Measurements from ENCODE around the gene POLD2.

Gene POLD2

GRCh38 chr7:44108768-44109750, 14.3 kb downstream of the POLD2 start:
- Histone ChIP-seq H3K36me3 (replicated peaks) (no peaks in the 10 kb centered on the region), H3K4me3 (no peak overlapping the region), H3K27me3 (ENCODE audit: low read depth) (no peaks in the 10 kb centered on the region), H3K9me3 (no peaks in the 10 kb centered on the region), H3K4me1 (no peaks in the 10 kb centered on the region)
- no peak for DNase-seq (ENCODE audit: low spot score in 2 of 2)
- in situ Hi-C loops (cut with MboI; ENCODE audit: low sequenced_read_pairs), result no loop called here

DNA sequence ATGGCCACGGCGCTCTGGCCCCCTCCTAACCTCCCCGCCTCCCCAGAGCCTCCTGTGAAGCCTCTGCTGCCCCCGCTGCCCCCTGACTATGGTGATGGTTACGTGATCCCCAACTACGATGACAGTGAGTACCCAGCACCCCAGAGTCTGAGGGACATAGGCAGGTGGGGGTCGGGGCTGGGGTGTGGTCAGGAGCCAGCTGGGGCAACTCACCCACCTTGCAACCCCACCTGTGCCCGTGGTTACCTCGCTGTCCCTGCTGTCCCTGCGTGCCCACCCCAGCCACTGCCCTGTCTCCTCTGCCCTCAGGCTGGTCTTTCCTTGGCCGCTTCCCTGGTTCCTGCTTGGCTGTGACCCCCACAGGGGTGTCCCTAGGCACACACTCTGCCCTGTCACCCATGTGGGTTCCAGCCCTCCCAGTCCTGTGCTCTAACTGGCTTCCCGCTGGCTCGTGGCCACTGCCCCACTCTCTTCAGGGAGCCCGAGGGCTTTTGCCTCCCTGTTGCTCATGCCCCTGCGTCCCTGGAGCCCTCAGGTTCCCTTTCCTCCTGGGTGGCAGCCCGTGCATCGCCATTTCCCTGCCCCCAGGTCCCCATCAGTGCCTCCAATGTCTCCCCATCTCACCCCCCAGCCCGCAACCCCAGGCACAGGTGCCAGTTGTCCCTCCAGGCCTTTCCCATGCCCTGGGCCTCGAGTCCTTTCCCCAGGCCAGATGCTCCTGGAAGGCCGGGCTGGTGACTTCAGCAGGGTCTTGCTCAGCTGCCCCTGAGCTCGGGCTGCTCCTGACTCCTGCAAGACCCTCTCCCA, 15.2 kb downstream of the POLD2 start:
- H3K4me3 ChIP-seq, result no peak overlapping the region
- H3K27me3 ChIP-seq (ENCODE audit: low read depth), result no peaks in the 10 kb centered on the region
- DNase-seq (ENCODE audit: low spot score in 2 of 2), result no peak
- H3K4me1 ChIP-seq, result no peaks in the 10 kb centered on the region
- H3K36me3 ChIP-seq (replicated peaks), result no peaks in the 10 kb centered on the region
- H3K9me3 ChIP-seq, result no peaks in the 10 kb centered on the region
- in situ Hi-C loops (cut with MboI; ENCODE audit: low sequenced_read_pairs), result no loop called here

- in situ Hi-C loops (cut with MboI; ENCODE audit: low sequenced_read_pairs), result no loop called here
Measured at GRCh38 chr7:44107116-44107960, 16.0 kb downstream of the POLD2 start.

DNA sequence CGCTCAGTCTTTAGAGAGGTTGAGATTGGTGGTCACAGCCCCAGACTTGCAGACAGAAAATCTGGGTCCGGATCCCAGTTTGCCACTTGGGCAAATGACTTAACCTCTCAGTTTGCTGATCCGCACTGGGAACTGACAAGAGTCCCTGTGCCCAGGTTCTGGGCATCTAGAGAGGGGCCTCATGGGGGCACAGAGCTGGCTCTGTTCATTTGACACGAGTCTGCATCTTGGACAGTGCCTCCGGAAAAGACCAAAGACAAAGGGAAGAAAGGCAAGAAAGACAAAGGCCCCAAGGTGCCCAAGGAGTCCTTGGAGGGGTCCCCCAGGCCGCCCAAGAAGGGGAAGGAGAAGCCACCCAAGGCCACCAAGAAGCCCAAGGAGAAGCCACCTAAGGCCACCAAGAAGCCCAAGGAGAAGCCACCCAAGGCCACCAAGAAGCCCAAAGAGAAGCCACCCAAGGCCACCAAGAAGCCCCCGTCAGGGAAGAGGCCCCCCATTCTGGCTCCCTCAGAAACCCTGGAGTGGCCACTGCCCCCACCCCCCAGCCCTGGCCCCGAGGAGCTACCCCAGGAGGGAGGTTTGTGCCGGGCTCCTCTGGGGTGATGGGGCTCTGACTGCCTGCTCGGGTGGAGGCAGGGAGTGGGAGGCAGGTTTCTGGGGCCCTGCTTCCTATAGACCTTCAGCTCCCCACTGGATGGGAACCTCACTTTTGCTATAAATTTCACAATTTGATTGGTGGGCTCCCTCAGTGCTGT, 16.9 kb downstream of the POLD2 start:
- no peaks in the 10 kb centered on the region for H3K27me3 ChIP-seq (ENCODE audit: low read depth)
- no peak overlapping the region for H3K4me3 ChIP-seq
- H3K9me3 ChIP-seq, result no peaks in the 10 kb centered on the region
- in situ Hi-C loops (cut with MboI; ENCODE audit: low sequenced_read_pairs), result no loop called here
- DNase-seq (ENCODE audit: low spot score in 2 of 2), result no peak
- no peaks in the 10 kb centered on the region for H3K36me3 ChIP-seq (replicated peaks)
- H3K4me1 ChIP-seq, result no peaks in the 10 kb centered on the region

More at GRCh38 chr7:44107116-44107960, 16.0 kb downstream of the POLD2 start:
- Histone ChIP-seq H3K36me3 (replicated peaks) (no peaks in the 10 kb centered on the region), H3K27me3 (ENCODE audit: low read depth) (no peaks in the 10 kb centered on the region), H3K9me3 (no peaks in the 10 kb centered on the region), H3K4me1 (no peaks in the 10 kb centered on the region), H3K4me3 (no peak overlapping the region)
- DNase-seq (ENCODE audit: low spot score in 2 of 2), result no peak

DNA sequence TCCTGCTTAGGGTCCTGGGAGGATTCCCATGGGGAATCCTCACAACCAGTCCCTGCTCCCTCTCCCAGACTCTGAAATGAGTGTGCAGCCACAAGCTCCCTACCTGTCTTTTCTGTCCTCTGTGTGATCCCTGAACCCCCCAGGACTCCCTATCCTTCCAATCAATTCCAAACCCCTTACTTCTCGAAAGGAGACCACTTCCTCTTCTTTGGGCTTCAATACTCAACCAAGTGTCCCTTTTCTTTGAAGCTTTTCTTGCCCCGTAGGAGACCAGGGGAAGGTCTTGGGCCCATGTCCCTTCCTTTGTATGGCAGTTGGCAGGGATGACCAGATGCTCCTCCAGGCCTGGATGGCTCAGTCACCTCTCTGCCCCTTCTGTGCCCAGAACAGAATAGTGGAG, 17.5 kb downstream of the POLD2 start:
- no peaks in the 10 kb centered on the region for H3K4me1 ChIP-seq
- DNase-seq (ENCODE audit: low spot score in 2 of 2), result no peak
- no peaks in the 10 kb centered on the region for H3K9me3 ChIP-seq
- in situ Hi-C loops (cut with MboI; ENCODE audit: low sequenced_read_pairs), result no loop called here
- H3K27me3 ChIP-seq (ENCODE audit: low read depth), result no peaks in the 10 kb centered on the region
- no peak overlapping the region for H3K4me3 ChIP-seq
- H3K36me3 ChIP-seq (replicated peaks), result no peaks in the 10 kb centered on the region

DNA sequence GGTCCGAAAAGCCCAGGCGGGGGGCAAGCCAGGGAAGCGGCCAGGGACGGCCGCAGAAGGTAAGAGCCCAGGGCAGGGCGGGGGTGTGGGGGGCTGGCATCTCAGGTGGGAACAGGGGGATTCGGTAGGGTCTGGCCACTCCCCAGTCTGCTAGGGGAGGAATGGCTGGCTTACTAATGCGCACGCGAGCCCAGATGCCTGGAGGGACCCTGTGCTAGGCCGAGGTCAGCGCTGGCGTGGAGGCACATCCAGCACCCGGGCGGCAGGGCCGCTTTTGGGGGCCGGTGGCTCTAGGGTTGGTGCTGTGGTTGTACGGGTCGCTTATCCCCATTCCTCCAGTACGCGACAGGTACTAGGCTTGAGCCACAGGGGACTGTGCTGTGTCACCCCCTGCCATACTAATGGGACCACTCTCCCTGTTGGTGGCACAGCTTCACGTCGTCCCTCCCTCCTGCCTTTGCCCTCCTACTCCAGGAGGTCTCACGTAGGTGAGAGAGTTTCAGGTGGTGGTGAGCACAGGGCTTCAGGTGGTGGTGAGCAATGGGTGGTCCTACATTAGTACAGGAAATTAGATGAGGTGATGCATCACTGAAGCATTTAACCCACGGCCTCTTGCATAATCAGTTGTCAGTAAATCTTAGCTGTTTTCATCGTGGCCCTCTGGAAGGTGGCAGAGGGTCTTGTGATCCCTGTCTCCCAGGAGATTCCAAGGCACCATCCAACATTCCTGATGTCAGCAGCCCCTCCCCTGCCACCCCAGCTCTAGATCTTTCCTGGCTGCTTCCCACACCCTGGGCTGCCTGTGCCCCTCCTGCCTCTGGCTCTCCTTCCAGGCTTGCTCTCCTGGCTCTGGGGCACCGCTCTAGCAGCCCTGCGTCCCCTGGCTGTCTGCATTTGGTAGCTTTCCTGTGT, 18.2 kb downstream of the POLD2 start:
- no peak overlapping the region for H3K4me3 ChIP-seq
- H3K4me1 ChIP-seq, result no peaks in the 10 kb centered on the region
- in situ Hi-C loops (cut with MboI; ENCODE audit: low sequenced_read_pairs), result no loop called here
- no peaks in the 10 kb centered on the region for H3K36me3 ChIP-seq (replicated peaks)
- DNase-seq (ENCODE audit: low spot score in 2 of 2), result no peak
- H3K9me3 ChIP-seq, result no peaks in the 10 kb centered on the region
- H3K27me3 ChIP-seq (ENCODE audit: low read depth), result no peaks in the 10 kb centered on the region

DNA sequence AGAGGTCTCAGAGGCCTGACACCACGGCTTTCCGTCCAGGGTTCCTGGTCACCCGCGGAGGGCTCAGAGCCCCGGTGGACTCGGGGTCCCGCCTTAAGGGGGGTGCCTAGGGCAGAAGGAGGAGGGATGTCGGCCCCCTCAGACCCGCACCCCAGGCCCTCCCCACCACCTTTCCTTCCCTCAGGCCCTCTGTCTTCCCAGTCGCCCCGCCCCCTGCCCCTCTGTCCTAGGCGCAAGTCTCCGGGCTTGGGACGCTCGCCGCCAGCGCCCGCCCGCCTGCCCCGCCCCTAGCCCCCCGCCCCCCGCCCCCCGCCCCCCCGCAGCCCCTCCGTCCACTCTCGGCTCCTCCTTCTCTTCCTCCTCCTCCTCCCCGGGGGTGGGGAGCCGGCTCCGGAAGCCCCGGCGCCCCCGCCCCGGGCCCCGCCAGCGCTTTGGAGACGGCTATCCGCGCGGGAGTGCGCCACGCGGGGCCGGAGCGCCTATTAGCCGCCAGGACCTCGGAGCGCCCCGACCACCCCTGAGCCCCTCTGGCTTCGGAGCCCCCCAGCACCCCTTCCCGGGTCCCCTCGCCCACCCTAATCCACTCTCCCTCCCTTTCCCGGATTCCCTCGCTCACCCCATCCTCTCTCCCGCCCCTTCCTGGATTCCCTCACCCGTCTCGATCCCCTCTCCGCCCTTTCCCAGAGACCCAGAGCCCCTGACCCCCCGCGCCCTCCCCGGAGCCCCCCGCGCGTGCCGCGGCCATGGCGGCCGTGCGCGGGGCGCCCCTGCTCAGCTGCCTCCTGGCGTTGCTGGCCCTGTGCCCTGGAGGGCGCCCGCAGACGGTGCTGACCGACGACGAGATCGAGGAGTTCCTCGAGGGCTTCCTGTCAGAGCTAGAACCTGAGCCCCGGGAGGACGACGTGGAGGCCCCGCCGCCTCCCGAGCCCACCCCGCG, 19.2 kb downstream of the POLD2 start, which contains the start of gene AEBP1:
AEBP1 (plus strand) TSS at position 423 of the 937 bp plus-strand sequence; CDS start at position 744, 321 bp downstream.
- Histone ChIP-seq H3K4me3 (no peak within 1 kb of the TSS), H3K27me3 (ENCODE audit: low read depth) (no peaks in the 10 kb centered on the region), H3K4me1 (no peaks in the 10 kb centered on the region), H3K36me3 (replicated peaks) (no peaks in the 10 kb centered on the region), H3K9me3 (no peaks in the 10 kb centered on the region)
- DNase-seq (ENCODE audit: low spot score in 2 of 2), result no peak
- in situ Hi-C loops (cut with MboI; ENCODE audit: low sequenced_read_pairs), result no loop called here

GRCh38 chr7:44103566-44103922, 19.8 kb downstream of the POLD2 start:
- Histone ChIP-seq H3K4me1 (no peaks in the 10 kb centered on the region), H3K27me3 (ENCODE audit: low read depth) (no peaks in the 10 kb centered on the region), H3K9me3 (no peaks in the 10 kb centered on the region), H3K4me3 (no peak overlapping the region), H3K36me3 (replicated peaks) (no peaks in the 10 kb centered on the region)
- in situ Hi-C loops (cut with MboI; ENCODE audit: low sequenced_read_pairs), result no loop called here
- no peak for DNase-seq (ENCODE audit: low spot score in 2 of 2)

DNA sequence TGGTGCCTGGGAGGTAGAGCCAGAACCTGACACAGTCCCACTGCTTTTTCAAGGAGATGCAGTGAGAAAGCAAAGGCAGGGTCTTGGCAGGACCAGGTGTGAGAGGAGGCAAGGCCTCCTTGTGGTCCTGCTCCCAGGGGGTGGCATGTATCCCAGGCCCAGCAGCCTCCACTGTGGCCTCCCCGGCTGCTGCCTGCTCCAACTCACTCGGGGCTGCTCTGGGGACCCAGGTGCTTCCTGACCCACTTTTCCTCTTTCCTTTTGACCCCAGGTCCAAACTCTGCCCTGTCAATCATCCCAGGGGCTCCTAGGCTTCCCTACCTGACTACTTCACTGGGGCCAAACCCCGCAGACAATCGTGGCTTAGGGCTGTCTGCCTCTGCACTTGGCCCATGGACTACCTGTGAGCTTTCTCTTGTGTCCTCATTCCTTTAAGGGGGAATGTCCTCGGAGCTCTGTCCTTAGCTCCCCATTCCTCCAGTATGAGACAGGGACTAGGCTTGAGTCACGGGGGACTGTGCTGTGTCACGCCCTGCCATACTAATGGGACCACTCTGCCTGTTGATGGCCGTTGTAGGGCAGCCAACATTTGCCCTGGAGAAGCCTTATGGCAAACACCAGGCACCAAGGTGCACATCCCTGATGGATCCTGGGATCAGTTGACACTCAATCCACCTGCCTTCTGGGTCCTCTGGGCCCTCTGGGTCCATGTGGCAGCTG, 20.3 kb downstream of the POLD2 start:
- Histone ChIP-seq H3K36me3 (replicated peaks) (no peaks in the 10 kb centered on the region), H3K9me3 (no peaks in the 10 kb centered on the region), H3K27me3 (ENCODE audit: low read depth) (no peaks in the 10 kb centered on the region), H3K4me1 (no peaks in the 10 kb centered on the region), H3K4me3 (no peak overlapping the region)
- in situ Hi-C loops (cut with MboI; ENCODE audit: low sequenced_read_pairs), result no loop called here
- no peak for DNase-seq (ENCODE audit: low spot score in 2 of 2)

- in situ Hi-C loops (cut with MboI; ENCODE audit: low sequenced_read_pairs), result no loop called here
- Histone ChIP-seq H3K27me3 (ENCODE audit: low read depth) (no peaks in the 10 kb centered on the region), H3K9me3 (no peaks in the 10 kb centered on the region), H3K36me3 (replicated peaks) (no peaks in the 10 kb centered on the region), H3K4me1 (no peaks in the 10 kb centered on the region), H3K4me3 (no peak overlapping the region)
- no peak for DNase-seq (ENCODE audit: low spot score in 2 of 2)
Measured at GRCh38 chr7:44101966-44102845, 21.1 kb downstream of the POLD2 start.

Measured in HAP-1 (cell line).